Middle frontal gyrus (tissue), 1 donor: Measurements from ENCODE around the gene SCYL3.

Experiments
- DNase-seq: peaks from one replicate; pipeline ENCODE4 v3.0.0-alpha.2; 2015; ENCODE audit warnings: low spot score; ENCODE audit errors: extremely low spot score

SCYL3 gene

GRCh38 chr1:169899519-169900217 lies 6.0 kb upstream of the SCYL3 start:
- DNase-seq, result no peak

GRCh38 chr1:169896013-169896412 lies 2.3 kb upstream of the SCYL3 start:
- DNase-seq, result no peak

GRCh38 chr1:169894424-169895145 lies 889 bp upstream of the SCYL3 start:
- DNase-seq, result no peak

- DNase-seq, result no peak
Observed at GRCh38 chr1:169892927-169893644, 610 bp downstream of the SCYL3 start.

- no peak for DNase-seq
Observed at GRCh38 chr1:169892176-169892926, 1.3 kb downstream of the SCYL3 start.

GRCh38 chr1:169891539-169891885 lies 2.2 kb downstream of the SCYL3 start:
- DNase-seq, result no peak

GRCh38 chr1:169890761-169891538 lies 2.7 kb downstream of the SCYL3 start:
- no peak for DNase-seq

- DNase-seq, result no peak
Observed at GRCh38 chr1:169889871-169890270, 3.8 kb downstream of the SCYL3 start.

- no peak for DNase-seq
Observed at GRCh38 chr1:169886931-169887330, 6.8 kb downstream of the SCYL3 start.

- DNase-seq, result no peak
Observed at GRCh38 chr1:169886422-169886821, 7.3 kb downstream of the SCYL3 start.

GRCh38 chr1:169885207-169885606 lies 8.5 kb downstream of the SCYL3 start:
- no peak for DNase-seq

GRCh38 chr1:169884634-169885033 lies 9.1 kb downstream of the SCYL3 start:
- no peak for DNase-seq

- DNase-seq, result no peak
Observed at GRCh38 chr1:169882039-169882511, 11.6 kb downstream of the SCYL3 start.

GRCh38 chr1:169879034-169879840 lies 14.5 kb downstream of the SCYL3 start:
- DNase-seq, result no peak

- DNase-seq, result no peak
Observed at GRCh38 chr1:169878498-169878897, 15.2 kb downstream of the SCYL3 start.

- DNase-seq, result no peak
Observed at GRCh38 chr1:169877800-169878491, 15.8 kb downstream of the SCYL3 start.

- DNase-seq, result no peak
Observed at GRCh38 chr1:169874229-169874628, 19.5 kb downstream of the SCYL3 start.

GRCh38 chr1:169873582-169874199 lies 20.0 kb downstream of the SCYL3 start:
- no peak for DNase-seq

- no peak for DNase-seq
Observed at GRCh38 chr1:169872906-169873305, 20.8 kb downstream of the SCYL3 start.
